GM18508 (cell line): ENCODE results near the gene FBLN7.
"Not testable (repeated sequence)": the region's sequence is repeated elsewhere in the genome, so short reads cannot be mapped to it uniquely, and the experiment has no call there.

Source experiments
- ATAC-seq: cut with Tn5 transposase; IDR thresholded peaks from one replicate; pipeline ENCODE4 v1.9.1; 2021; ENCODE audit warnings: moderate number of reproducible peaks; ENCODE audit not compliant: insufficient read depth, unreplicated experiment

The FBLN7 gene

GRCh38 chr2:112175958-112176573, 37.9 kb downstream of the FBLN7 start:
- ATAC-seq, result no peak

- ATAC-seq, result no peak
These were observed 43.5 kb downstream of the FBLN7 start for GRCh38 chr2:112181571-112182290.

GRCh38 chr2:112182581-112183034, 44.4 kb downstream of the FBLN7 start:
- no peak for ATAC-seq

- no peak for ATAC-seq
These were observed 45.3 kb downstream of the FBLN7 start for GRCh38 chr2:112183327-112184025.

GRCh38 chr2:112184121-112184520, 45.9 kb downstream of the FBLN7 start:
- ATAC-seq, result no peak

GRCh38 chr2:112185131-112185530, 46.9 kb downstream of the FBLN7 start:
- ATAC-seq, result no peak

GRCh38 chr2:112187046-112187715, 49.0 kb downstream of the FBLN7 start:
- no peak for ATAC-seq

- no peak for ATAC-seq
These were observed 49.8 kb downstream of the FBLN7 start for GRCh38 chr2:112187805-112188596.

- no peak for ATAC-seq
These were observed 50.9 kb downstream of the FBLN7 start for GRCh38 chr2:112189001-112189556.

- no peak for ATAC-seq
These were observed 55.8 kb downstream of the FBLN7 start for GRCh38 chr2:112194028-112194427.

GRCh38 chr2:112194482-112194881, 56.3 kb downstream of the FBLN7 start:
- ATAC-seq, result no peak

- ATAC-seq, result no peak
These were observed 57.1 kb downstream of the FBLN7 start for GRCh38 chr2:112195167-112195766.

- ATAC-seq, result no peak
These were observed 57.8 kb downstream of the FBLN7 start for GRCh38 chr2:112195950-112196349.

- ATAC-seq, result no peak
These were observed 59.7 kb downstream of the FBLN7 start for GRCh38 chr2:112197868-112198267.

GRCh38 chr2:112198780-112199179, 60.6 kb downstream of the FBLN7 start:
- ATAC-seq, result no peak

- ATAC-seq, result no peak
These were observed 61.0 kb downstream of the FBLN7 start for GRCh38 chr2:112199188-112199587.

GRCh38 chr2:112201696-112202430, 63.7 kb downstream of the FBLN7 start:
- ATAC-seq, result no peak

GRCh38 chr2:112204411-112204810, 66.2 kb downstream of the FBLN7 start:
- no peak for ATAC-seq

- not testable (repeated sequence) for ATAC-seq
These were observed 69.7 kb downstream of the FBLN7 start for GRCh38 chr2:112207905-112208304.
